ENCODE results near the gene TAAR8.
"Not testable (repeated sequence)": the region's sequence is repeated elsewhere in the genome, so short reads cannot be mapped to it uniquely, and the experiment has no call there.

The TAAR8 gene

DNA sequence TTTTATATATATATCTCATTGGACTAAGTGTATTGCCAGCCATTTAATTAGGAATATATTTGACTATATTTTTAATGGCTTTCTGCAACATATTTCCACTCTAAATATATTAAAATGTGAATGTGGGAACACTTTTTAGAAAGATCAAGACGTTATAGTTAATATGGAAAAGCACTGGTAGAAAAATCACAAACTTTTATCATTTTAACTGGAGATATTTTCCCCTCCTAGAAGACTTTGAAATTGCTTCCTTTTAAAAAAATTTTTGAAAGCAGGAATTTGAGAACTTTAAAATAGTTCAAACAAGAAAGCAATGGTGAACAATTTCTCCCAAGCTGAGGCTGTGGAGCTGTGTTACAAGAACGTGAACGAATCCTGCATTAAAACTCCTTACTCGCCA, 14.5 kb upstream of the TAAR8 start, which contains the start of gene TAAR9:
TAAR9 (plus strand) TSS at position 301 of the 400 bp plus-strand sequence; CDS start at position 314, 13 bp downstream.
- no peak within 1 kb of the TSS for H3K4me3 ChIP-seq
- TF ChIP-seq, protein P1, sequence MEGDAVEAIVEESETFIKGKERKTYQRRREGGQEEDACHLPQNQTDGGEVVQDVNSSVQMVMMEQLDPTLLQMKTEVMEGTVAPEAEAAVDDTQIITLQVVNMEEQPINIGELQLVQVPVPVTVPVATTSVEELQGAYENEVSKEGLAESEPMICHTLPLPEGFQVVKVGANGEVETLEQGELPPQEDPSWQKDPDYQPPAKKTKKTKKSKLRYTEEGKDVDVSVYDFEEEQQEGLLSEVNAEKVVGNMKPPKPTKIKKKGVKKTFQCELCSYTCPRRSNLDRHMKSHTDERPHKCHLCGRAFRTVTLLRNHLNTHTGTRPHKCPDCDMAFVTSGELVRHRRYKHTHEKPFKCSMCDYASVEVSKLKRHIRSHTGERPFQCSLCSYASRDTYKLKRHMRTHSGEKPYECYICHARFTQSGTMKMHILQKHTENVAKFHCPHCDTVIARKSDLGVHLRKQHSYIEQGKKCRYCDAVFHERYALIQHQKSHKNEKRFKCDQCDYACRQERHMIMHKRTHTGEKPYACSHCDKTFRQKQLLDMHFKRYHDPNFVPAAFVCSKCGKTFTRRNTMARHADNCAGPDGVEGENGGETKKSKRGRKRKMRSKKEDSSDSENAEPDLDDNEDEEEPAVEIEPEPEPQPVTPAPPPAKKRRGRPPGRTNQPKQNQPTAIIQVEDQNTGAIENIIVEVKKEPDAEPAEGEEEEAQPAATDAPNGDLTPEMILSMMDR (IDR thresholded peaks at IDR 0.05), result no peak
- DNase-seq (ENCODE audit: low spot score), result no peak

DNA sequence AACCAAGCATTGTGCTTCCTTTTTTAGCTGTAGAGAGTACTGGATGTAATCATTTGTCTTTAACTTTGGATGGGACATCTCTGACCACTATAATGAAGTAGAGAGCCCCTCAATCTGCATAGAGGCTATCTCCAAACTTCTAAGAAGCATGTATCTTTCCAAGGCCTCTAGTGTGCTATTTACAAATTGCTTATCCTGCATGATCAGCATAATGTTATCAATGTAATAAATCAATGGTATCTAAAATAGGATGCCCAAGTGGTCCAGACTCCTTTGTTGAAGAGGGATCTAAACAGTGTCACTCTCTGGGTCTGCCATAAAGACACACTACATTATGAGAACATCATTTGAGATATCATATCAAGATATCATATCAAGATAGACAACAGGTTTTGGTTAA, 7.6 kb upstream of the TAAR8 start:
- Histone ChIP-seq H3K4me3 (no peak overlapping the region), H3K27ac (no peak overlapping the region)
- no peak for DNase-seq (ENCODE audit: low spot score)
- TF ChIP-seq, protein P1 (IDR thresholded peaks at IDR 0.05), result no peak

More for the DNA sequence above, 14.5 kb upstream of the TAAR8 start, which contains the start of gene TAAR9:
- H3K27ac ChIP-seq, result no peak within 1 kb of the TSS

DNA sequence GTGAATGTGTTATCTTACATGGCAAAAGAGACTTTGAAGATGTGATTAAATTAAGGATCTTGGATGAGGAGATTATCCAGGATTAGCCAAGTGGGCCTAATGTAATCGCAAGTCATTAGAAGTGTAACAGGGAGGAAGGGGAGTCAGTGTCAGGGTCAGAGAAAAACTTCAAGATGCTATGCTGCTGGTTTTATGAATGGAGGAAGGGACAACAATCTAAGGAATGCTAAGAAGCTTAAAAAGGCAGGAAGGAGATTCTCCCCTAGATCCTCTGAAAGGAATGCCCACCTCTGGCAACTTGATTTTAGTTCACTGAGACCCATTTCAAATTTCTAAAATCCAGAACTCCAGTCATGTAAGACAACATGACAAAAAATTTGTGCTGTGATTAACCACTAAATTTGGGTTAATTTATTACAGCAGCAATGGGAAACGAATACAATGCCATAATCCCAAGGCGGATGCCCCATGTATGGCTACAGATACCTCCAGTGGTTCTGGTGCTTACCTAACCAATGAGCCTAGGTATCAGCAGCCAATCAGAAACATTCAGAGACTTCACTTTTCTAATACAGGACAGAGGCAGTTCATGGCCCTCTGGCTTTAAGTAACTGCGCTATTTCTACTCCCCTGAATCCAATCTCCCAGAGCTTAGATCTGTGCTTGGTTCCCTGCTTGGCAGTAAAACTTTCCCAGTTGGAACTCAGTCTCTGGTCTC, 3.6 kb upstream of the TAAR8 start:
- Histone ChIP-seq H3K27ac (no peak overlapping the region), H3K4me3 (no peak overlapping the region)
- TF ChIP-seq, protein P1 (IDR thresholded peaks at IDR 0.05), result no peak
- no peak for DNase-seq (ENCODE audit: low spot score)

DNA sequence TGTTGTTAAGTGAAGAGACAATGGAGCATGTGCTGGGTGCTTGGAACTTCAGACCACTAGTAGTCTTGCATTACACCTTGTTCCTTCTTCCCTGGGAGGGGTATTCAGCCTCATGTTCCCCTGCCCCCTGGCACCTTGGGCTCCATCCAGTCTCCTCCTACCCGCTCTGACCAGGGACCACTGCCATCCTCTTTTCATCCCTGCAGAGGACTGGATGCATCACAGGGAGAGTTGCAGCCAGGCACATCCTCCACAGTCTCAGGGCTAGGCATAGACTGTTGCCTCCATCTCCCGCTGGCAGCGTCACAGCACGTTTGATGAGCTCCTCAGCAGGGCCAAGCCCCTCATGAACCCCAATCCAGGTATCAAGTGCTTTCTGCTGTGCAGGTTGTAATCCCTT, 1.3 kb upstream of the TAAR8 start:
- Histone ChIP-seq H3K27ac (no peak overlapping the region), H3K4me3 (no peak overlapping the region)
- TF ChIP-seq, protein P1 (IDR thresholded peaks at IDR 0.05), result no peak
- DNase-seq (ENCODE audit: low spot score), result no peak

DNA sequence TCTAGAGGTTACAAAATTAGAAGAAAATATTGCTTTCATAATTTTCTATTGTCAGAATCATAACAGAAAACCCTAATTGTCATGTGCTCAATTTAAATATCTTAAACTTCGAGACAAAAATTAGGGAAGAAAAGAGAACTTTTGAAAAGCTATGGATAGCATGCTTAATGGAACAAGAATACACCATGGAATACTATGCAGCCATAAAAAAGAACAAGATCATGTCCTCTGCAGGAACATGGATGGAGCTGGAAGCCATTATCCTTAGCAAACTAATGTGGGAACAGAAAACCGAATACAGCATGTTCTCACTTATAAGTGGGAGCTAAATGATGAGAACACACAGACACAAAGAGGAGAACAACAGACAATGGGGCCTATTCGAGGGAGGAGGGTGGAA, 7.6 kb downstream of the TAAR8 start:
- DNase-seq (ENCODE audit: low spot score); H3K4me3 ChIP-seq; H3K27ac ChIP-seq: not testable (repeated sequence)

DNA sequence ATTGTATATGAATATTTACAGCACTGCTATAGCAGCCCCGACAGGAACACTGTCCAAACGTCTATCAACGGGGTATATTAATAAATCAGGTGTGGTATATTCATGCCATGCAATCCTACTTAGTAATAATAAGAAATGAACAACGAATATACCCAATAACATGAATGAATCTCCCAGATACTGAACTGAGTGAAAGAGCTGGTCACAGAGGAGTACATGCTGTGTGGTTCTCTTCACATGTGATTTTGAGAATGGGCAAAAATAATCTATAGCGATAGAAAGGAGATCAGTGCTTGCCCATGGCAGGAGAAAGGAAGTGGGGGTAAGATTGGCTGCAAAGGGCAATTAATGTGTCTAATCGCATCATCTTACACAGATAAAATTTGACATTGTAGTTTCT, 13.9 kb downstream of the TAAR8 start:
- Histone ChIP-seq H3K27ac (no peak overlapping the region), H3K4me3 (no peak overlapping the region)
- DNase-seq (ENCODE audit: low spot score), result no peak
- TF ChIP-seq, protein P1 (IDR thresholded peaks at IDR 0.05), result no peak

DNA sequence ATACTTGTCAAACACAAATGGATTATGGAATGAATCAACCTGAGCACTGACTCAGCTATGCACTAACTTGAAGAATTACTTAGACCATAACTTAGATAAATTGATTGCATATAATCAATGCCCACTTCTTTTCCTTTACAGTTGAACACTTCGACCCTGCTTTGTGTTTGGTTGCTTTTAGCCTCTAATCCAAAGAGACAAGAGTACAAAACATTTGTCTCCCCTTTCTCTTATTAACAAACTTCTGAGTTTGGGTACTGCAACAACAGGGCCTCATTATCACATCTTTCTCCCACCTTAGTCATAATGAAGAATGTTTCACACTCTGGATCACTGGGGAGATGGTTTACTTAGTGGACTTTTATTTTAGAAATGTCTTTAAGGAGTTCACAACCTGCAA, 15.1 kb downstream of the TAAR8 start:
- no peak overlapping the region for H3K4me3 ChIP-seq
- TF ChIP-seq, protein P1 (IDR thresholded peaks at IDR 0.05), result no peak
- DNase-seq (ENCODE audit: low spot score), result no peak
- H3K27ac ChIP-seq, result no peak overlapping the region
